ENCODE measurements around the gene SPI1.
"Not testable (repeated sequence)": the region's sequence is repeated elsewhere in the genome, so short reads cannot be mapped to it uniquely, and the experiment has no call there.

The SPI1 gene

DNA sequence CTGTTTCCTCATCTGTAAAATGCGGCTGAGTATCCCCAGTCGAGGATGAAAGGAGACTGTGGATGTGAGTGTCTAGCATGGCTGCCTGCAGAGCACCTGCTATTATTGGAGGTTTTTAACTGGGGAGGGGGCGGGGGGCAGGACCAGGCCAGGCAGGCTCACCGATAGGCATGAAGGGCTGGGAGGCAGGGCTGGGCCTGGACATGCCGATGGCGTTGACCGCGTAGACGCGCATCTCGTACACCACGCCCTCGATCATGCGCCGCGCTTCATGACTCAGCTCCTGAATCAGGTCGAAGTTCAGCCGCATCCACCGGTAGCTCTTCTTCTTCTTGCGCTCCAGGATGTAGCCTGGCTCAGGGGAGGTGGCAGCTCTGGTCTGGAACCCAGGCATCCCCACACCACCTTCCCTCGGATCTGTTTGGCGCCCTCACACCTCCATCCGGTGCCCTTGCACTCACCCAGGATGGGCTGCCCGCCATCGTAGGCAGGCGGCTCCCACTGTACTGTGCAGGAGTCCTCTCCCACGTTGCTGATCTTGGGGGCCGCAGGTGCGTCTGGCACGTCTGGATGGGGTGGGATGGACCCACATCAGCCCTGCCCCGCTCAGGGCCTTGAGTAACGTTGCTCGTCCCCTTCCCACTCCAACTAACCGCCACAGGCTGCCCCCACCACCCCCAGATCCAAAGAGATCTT lies 41.0 kb downstream of the SPI1 start:
- no peak for DNase-seq (ENCODE audit: low read depth)

DNA sequence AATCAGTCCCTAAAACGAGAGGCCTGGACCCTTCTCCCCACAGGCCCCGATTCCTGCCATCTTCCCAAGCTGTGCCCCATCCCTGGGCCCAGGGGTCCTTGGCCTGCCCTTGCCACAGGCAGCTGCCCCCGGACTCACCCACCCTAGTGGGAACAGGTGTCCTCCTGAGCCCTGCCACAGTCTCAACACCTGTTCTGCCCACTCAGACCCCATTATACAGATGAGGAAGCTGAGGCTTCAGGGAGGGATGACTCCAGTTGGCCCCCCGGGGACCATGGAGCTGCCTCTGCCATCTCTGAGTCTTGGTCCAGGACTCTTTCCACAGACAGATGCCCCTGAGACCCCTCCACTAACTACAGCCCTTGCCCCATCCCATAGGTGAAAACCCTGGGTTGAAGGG lies 41.8 kb downstream of the SPI1 start:
- TF ChIP-seq, protein P1, sequence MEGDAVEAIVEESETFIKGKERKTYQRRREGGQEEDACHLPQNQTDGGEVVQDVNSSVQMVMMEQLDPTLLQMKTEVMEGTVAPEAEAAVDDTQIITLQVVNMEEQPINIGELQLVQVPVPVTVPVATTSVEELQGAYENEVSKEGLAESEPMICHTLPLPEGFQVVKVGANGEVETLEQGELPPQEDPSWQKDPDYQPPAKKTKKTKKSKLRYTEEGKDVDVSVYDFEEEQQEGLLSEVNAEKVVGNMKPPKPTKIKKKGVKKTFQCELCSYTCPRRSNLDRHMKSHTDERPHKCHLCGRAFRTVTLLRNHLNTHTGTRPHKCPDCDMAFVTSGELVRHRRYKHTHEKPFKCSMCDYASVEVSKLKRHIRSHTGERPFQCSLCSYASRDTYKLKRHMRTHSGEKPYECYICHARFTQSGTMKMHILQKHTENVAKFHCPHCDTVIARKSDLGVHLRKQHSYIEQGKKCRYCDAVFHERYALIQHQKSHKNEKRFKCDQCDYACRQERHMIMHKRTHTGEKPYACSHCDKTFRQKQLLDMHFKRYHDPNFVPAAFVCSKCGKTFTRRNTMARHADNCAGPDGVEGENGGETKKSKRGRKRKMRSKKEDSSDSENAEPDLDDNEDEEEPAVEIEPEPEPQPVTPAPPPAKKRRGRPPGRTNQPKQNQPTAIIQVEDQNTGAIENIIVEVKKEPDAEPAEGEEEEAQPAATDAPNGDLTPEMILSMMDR (IDR thresholded peaks at IDR 0.05; ENCODE audit: insufficient read depth, low read depth, low read length, missing control alignments) = no peak
- no peak for DNase-seq (ENCODE audit: low read depth)
- H3K4me3 ChIP-seq (ENCODE audit: low read depth, low read length) = no peak overlapping the region

More for the DNA sequence above, 41.0 kb downstream of the SPI1 start:
- H3K4me3 ChIP-seq (ENCODE audit: low read depth, low read length) = no peak overlapping the region
- TF ChIP-seq, protein P1 (IDR thresholded peaks at IDR 0.05; ENCODE audit: insufficient read depth, low read depth, low read length, missing control alignments) = no peak

DNA sequence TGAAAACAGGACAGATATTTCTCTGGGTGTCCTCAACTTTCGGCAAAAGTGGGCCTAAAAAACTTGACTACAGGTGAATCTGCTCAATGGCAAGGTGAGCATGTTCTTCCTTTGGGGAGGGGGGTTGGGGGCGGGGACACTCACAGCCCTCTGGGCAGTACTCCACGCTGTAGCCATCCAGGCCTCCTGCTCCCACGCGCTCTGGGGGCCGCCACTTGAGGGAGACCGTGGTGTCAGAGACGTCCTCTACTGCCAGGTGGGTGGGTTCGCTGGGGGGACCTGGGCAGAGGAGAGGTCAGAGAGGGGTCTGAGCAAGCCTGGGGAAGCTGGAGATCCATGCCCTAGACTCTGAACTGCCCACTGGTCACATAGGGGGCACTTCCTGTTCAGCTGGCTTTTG lies 42.6 kb downstream of the SPI1 start:
- TF ChIP-seq, protein P1 (IDR thresholded peaks at IDR 0.05; ENCODE audit: insufficient read depth, low read depth, low read length, missing control alignments) = no peak
- H3K4me3 ChIP-seq (ENCODE audit: low read depth, low read length) = no peak overlapping the region

DNA sequence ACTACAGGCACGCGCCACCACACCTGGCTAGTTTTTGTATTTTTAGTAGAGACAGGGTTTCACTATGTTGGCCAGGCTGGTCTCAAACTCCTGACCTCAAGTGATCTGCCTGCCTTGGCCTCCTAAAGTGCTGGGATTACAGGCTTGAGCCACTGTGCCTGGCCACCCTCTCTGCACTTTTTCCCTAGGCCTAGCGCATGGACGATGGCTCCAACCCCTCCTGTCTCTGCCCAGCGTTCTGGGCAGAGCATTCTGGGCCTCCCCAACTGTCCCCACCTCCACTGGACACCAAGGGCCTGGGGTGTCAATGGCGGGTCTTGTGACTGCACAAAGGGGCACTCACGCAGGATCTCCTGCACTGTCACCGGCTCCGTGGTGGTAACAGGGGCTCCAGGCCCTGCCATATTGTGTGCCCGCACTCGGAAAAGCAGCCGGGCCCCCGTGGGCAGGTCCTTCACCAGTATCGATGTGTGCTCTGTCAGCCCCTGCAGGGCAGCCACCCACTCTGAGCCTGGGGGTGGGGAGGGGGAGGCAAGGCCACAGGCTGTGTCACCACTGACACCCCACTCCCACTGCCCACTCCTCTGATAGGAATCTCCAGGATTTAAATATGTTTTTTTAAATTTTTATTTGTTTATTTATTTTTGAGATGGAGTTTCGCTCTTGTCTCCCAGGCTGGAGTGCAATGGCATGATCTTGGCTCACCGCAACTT lies 43.5 kb downstream of the SPI1 start:
- not testable (repeated sequence) for H3K4me3 ChIP-seq (ENCODE audit: low read depth, low read length); DNase-seq (ENCODE audit: low read depth)

More for the DNA sequence above, 42.6 kb downstream of the SPI1 start:
- no peak for DNase-seq (ENCODE audit: low read depth)

DNA sequence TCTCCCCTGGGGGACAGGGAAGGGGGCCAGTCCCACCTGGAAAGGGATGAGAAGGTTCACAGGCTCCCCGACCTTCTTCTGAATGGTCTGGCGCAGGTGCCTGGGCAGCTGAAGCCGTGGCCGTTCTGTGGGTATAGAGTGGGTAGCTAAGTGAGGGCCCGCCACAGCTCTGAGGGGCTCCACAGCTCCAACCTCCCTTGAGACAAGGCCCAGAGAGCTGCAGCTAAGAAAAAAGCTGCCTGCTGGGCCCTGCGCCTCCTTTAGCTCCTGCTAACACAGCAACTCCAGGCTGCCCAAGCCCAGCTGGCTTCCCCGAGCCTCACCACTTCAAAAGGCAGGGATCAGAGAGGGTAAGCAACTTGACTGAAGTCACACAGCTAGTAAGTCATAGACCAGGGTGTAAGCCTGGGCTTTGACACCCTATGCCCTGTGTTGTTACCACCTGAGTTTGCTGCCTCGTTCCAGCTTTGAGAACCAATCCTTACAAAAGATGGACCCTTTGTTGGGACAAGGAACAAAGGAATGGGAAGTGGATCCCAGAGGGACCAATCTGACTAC lies 44.4 kb downstream of the SPI1 start:
- H3K4me3 ChIP-seq (ENCODE audit: low read depth, low read length) = no peak overlapping the region
- TF ChIP-seq, protein P1 (IDR thresholded peaks at IDR 0.05; ENCODE audit: insufficient read depth, low read depth, low read length, missing control alignments) = no peak
- no peak for DNase-seq (ENCODE audit: low read depth)

DNA sequence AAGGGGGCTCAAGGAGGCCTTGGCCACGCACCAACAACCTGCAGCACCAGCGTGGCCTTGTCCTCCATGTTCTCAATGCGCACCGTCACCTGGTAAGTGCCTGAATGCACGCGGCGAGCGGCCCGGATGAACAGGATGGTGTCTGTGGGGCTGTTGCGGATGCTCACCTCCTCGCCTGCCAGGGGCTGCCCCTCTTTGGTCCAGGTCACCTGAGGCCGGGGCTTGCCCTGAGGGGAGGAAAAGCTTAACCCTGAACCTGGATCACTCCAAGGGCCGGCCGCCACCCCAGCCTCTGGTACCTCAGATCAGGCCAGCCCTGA lies 44.9 kb downstream of the SPI1 start:
- TF ChIP-seq, protein P1 (IDR thresholded peaks at IDR 0.05; ENCODE audit: insufficient read depth, low read depth, low read length, missing control alignments) = no peak
- no peak overlapping the region for H3K4me3 ChIP-seq (ENCODE audit: low read depth, low read length)
- no peak for DNase-seq (ENCODE audit: low read depth)

DNA sequence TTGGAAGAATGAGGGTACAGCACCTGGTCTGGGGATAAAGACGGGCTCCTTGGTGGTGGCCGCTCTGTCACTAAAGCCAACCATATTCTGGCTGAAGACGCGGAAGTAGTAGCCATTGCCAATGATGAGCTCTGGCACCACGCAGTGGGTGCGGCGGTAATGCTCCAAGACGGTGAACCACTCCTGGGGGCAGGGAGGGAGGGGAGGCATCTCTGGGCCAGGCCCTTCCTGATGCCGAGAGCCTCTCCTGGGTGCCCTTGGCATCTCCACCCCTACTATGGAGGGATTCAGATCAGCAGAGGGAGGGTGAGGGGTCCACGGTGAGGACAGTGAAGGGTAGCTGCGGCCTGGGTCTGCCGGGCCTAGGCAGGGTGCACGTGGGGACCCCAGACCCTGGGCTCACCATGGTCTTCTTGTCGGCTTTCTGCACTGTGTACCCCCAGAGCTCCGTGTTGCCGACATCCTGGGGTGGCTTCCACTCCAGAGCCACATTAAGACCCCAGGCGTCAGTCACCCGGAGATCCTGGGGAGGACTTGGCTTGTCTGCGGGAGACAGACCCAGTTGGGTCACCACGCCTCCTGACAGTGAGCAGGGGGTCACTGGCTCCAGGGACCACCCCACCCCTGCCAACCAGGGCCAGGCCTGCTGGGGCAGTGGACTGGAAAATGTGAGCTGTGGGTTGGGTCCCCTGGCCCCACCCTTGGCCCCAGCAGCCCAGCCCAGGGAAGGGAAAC lies 45.4 kb downstream of the SPI1 start:
- TF ChIP-seq, protein P1 (IDR thresholded peaks at IDR 0.05; ENCODE audit: insufficient read depth, low read depth, low read length, missing control alignments) = no peak
- no peak for DNase-seq (ENCODE audit: low read depth)
- no peak overlapping the region for H3K4me3 ChIP-seq (ENCODE audit: low read depth, low read length)
